HepG2 (cell line): ENCODE data around the gene CTIF. TPM values are rescaled to one million over a fixed set of nuclear protein-coding genes. Genes with fewer than 3 reads are reported as not detected.
A peak's percentile ranks its signal among the peaks of the same experiment; 100 is the strongest.

Source experiments
- ATF7 ChIP-seq, 2 experiments: fragments of 450-650 bp in 1 of 2; sonication (generic) in 1 of 2; formaldehyde crosslinking in 1 of 2; IDR thresholded peaks; 2 replicates each; pipeline versions ENCODE4 v1.4.0 to v1.6.1; 2016 to 2020; ENCODE audit warnings: antibody characterized with exemption in 1 of 2, mild to moderate bottlenecking in 1 of 2, missing genetic modification reagents in 1 of 2
- NR2F2 ChIP-seq: IDR thresholded peaks from 2 replicates; pipeline ENCODE4 v1.6.1; 2012; ENCODE audit warnings: low read depth, inconsistent platforms, borderline replicate concordance
- POLR2A ChIP-seq, 2 experiments: IDR thresholded peaks; 2 replicates each; pipeline ENCODE4 v1.6.1; 2011; ENCODE audit warnings: low read depth in 2 of 2, low read length in 2 of 2, mild to moderate bottlenecking in 1 of 2, moderate library complexity in 1 of 2; ENCODE audit not compliant: insufficient read depth in 1 of 2
- RERE ChIP-seq: IDR thresholded peaks from 2 replicates; pipeline ENCODE4 v1.6.1; 2016; ENCODE audit warnings: low read depth, missing genetic modification reagents, missing compliant biosample characterization
- RNF2 ChIP-seq: fragments of 450-650 bp; conservative IDR thresholded peaks from 2 replicates; pipeline ENCODE4 v1.6.1; 2016; ENCODE audit warnings: low read depth
- TFAP4 ChIP-seq: sonication (generic); IDR thresholded peaks from 2 replicates; pipeline ENCODE4 v1.6.1; 2016; ENCODE audit warnings: low read depth, borderline replicate concordance
- ZBTB20 ChIP-seq: sonication (generic); formaldehyde crosslinking; IDR thresholded peaks from 2 replicates; pipeline ENCODE4 v1.8.1; 2023; ENCODE audit warnings: missing genetic modification reagents, low read depth, mild to moderate bottlenecking, borderline replicate concordance
- ZBTB4 ChIP-seq: sonication (generic); formaldehyde crosslinking; IDR thresholded peaks from 2 replicates; pipeline ENCODE4 v1.4.0; 2020; ENCODE audit warnings: missing genetic modification reagents, mild to moderate bottlenecking, borderline replicate concordance
- ZNF30 ChIP-seq: sonication (generic); formaldehyde crosslinking; IDR thresholded peaks from 2 replicates; pipeline ENCODE4 v1.5.0; 2020; ENCODE audit warnings: mild to moderate bottlenecking, missing genetic modification reagents
- ZNF672 ChIP-seq: sonication (generic); formaldehyde crosslinking; IDR thresholded peaks from 2 replicates; pipeline ENCODE4 v1.8.1; 2022; ENCODE audit warnings: missing genetic modification reagents
- ZNF709 ChIP-seq: sonication (generic); formaldehyde crosslinking; IDR thresholded peaks from 2 replicates; pipeline ENCODE4 v1.5.0; 2020; ENCODE audit warnings: mild to moderate bottlenecking, missing genetic modification reagents
- ZNF792 ChIP-seq: IDR thresholded peaks from 2 replicates; pipeline ENCODE4 v1.6.1; 2016
- ZNF83 ChIP-seq: sonication (generic); formaldehyde crosslinking; IDR thresholded peaks from 2 replicates; pipeline ENCODE4 v1.4.0; 2020; ENCODE audit warnings: missing genetic modification reagents, mild to moderate bottlenecking, borderline replicate concordance
- ZNF891 ChIP-seq: sonication (generic); formaldehyde crosslinking; IDR thresholded peaks from 2 replicates; pipeline ENCODE4 v1.5.0; 2020; ENCODE audit warnings: mild to moderate bottlenecking, missing genetic modification reagents
- ZSCAN12 ChIP-seq: sonication (generic); formaldehyde crosslinking; IDR thresholded peaks from 2 replicates; pipeline ENCODE4 v1.9.0; 2021; ENCODE audit warnings: mild to moderate bottlenecking, missing genetic modification reagents
- polyA plus RNA-seq, 8 experiments: library from polyadenylated mRNA; depleted of rRNA in 3 of 8; stranded (reverse) in 7 of 8; unstranded in 1 of 8; fragments of >200 nt; fragmentation: Illumina TruSeq in 4 of 8; extraction: Trizol in 4 of 8; gene quantifications; 2 replicates each; pipeline versions ENCODE4 v1.2.1 to v1.2.3, GENCODE V29; 2011 to 2016; ENCODE audit warnings: low read depth in 4 of 8, missing spikeins in 1 of 8, mixed read lengths in 1 of 8; ENCODE audit not compliant: insufficient read depth in 1 of 8
- total RNA-seq, 5 experiments: library from RNA; depleted of rRNA; stranded (reverse); fragments of >200 nt; fragmentation: Illumina TruSeq; extraction: Trizol; gene quantifications; 2 replicates each; pipeline ENCODE4 v1.2.3, GENCODE V29; 2016; ENCODE audit warnings: low read depth in 1 of 5
- TF ChIP-seq, protein P1 (sequence below): sonication (generic); formaldehyde crosslinking; conservative IDR thresholded peaks from 2 replicates; pipeline ENCODE4 v1.4.0; 2020; ENCODE audit warnings: missing genetic modification reagents

The CTIF gene
- total and polyA plus RNA-seq, 2 of the 13 experiments (the other 11 are each of a cell fraction or from before 2014, with no cell fraction given): 18.2 to 28.0 TPM

DNA sequence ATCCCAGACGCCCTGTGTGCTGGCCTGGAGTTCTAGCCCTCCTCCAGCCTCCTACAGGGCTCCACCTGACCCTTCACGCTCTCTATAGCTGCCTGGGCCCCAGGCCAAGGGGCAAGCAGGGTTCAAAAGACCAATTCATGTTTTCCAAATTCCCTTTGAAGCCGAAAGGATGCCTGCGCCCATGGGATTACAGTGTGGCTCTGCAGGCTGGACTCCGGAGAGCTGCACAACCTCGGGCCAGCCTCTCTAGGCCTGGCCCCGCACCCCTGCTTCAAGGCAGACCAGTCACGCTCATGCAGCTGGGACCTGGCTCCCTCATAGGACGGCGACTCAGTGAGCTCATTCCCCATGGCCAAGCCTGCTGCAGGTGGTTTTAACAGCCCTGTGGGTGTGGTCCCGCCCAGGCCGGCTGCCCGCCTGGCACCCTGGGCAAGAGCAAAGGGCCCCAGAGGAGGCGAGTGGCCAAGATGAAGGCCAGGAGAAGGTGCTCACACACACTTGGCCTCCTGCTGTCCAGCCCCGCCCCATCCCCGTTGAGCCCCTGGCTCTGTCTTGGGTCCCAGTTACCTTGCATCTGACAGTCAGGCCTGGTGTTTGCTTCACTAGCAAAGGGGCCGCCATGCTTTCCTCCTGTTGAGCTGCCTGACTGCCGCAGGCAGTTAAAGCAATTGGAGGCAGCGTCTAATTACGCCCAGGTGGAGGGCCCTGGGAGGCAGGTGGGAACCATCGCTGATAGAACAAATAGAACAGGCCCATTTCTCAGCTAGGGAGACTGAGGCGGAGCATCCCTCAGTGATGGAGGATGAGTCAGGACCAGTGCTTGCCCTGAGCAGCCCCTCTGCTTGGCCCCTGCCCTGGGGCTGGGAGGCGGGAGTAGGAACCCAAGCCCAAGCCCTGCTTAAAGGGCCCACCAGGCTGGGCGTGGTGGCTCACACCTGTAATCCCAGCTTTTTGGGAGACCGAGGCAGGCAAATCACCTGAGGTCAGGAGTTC lies 355.1 kb downstream of the CTIF start (continued):
- TF ChIP-seq TFAP4: peak; percentile 77; the same call in 1 of the 2 replicates
- peak; percentile 50; the same call in 1 of the 2 replicates for TF ChIP-seq ZNF83 (CRISPR knock-in tag)
- peak; percentile 77 for TF ChIP-seq RERE (CRISPR knock-in tag)
- no peak for TF ChIP-seq ZBTB4
- peak; percentile 89 for TF ChIP-seq NR2F2
- no peak for TF ChIP-seq ZNF672 (CRISPR knock-in tag)
- TF ChIP-seq, protein P1, sequence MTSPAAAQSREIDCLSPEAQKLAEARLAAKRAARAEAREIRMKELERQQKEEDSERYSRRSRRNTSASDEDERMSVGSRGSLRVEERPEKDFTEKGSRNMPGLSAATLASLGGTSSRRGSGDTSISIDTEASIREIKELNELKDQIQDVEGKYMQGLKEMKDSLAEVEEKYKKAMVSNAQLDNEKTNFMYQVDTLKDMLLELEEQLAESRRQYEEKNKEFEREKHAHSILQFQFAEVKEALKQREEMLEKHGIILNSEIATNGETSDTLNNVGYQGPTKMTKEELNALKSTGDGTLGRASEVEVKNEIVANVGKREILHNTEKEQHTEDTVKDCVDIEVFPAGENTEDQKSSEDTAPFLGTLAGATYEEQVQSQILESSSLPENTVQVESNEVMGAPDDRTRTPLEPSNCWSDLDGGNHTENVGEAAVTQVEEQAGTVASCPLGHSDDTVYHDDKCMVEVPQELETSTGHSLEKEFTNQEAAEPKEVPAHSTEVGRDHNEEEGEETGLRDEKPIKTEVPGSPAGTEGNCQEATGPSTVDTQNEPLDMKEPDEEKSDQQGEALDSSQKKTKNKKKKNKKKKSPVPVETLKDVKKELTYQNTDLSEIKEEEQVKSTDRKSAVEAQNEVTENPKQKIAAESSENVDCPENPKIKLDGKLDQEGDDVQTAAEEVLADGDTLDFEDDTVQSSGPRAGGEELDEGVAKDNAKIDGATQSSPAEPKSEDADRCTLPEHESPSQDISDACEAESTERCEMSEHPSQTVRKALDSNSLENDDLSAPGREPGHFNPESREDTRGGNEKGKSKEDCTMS (CRISPR knock-in tag): no peak
- no peak for TF ChIP-seq ZBTB20 (CRISPR knock-in tag)
- TF ChIP-seq ZNF792: peak; percentile 16; the same call in 1 of the 2 replicates
- TF ChIP-seq ATF7 (IDR thresholded peaks at IDR 0.05): no peak
- 0 out of 2 replicates have a peak, but pooled peaks have one; percentile 31 for TF ChIP-seq ATF7 (CRISPR knock-in tag; IDR thresholded peaks at IDR 0.05)
- peak; percentile 51; the same call in 1 of the 2 replicates for TF ChIP-seq RNF2
- 0 out of 2 replicates have a peak, but pooled peaks have one; percentile 44 for TF ChIP-seq ZNF30
- peak in 1 of 2 experiments; percentile 58; a peak in 1 of 4 replicates for TF ChIP-seq POLR2A (IDR thresholded peaks at IDR 0.05; ENCODE audit: insufficient read depth in 1 of 2, low read depth in 2 of 2, low read length in 2 of 2)
- TF ChIP-seq ZNF891 (CRISPR knock-in tag): peak; percentile 21; the same call in 1 of the 2 replicates
- no peak for TF ChIP-seq ZSCAN12 (CRISPR knock-in tag)
- no peak for TF ChIP-seq ZNF709 (CRISPR knock-in tag)
